ENCODE measurements around the gene OCLN. TPM values are rescaled to one million over a fixed set of nuclear protein-coding genes. Genes with fewer than 3 reads are reported as not detected.
"Not testable (repeated sequence)": the region's sequence is repeated elsewhere in the genome, so short reads cannot be mapped to it uniquely, and the experiment has no call there.

OCLN gene
- total RNA-seq, 1 experiment from 2014 or later: 2.9 TPM

DNA sequence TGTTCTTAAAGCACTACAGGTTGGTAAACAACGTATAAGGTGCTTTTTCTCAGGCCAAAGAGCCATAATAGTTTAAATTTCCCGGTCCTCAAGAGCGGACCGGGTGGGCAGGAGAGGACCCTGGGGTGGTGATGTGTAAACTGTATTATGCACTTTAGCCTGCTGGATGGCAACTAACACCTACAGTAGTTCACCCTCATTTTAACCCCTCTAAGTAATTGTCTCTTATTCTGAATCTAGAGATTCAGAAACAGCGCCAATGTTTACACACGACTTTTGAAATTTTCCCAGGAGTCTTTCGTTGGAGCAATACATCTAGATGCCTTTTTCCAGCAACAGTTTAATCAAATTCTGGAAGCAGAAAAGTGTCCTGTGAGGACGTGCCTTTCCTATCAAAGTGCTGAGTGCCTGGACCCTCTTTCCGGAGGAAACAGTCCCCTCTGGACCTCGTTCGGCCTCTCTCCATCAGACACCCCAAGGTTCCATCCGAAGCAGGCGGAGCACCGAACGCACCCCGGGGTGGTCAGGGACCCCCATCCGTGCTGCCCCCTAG, 676 bp upstream of the OCLN start:
- DNase-seq (ENCODE audit: low spot score): no peak

DNA sequence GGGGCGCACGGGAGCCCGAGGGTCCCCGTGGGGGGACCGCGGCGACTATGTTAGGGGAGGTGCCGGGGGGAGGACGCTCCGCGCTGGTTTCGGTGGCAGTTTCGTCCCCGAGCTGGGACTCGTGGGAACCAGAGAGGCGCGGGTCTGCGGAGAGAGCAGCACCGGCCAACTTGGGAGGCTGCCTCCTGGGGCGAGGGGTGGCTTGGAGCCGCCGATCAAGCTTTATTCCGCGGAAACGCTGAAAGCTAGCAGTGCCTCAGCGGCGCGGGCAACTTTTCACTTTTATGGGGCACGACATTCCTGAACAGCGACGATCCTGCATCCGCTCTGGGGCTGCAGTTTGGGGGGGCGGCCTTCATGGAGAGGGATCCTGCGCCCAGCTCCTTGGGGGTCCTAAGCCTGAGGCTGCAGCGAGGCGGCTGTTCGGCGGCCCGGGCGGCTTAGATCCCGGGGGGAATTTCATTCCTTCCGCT, 369 bp downstream of the OCLN start:
- DNase-seq (ENCODE audit: low spot score): no peak

DNA sequence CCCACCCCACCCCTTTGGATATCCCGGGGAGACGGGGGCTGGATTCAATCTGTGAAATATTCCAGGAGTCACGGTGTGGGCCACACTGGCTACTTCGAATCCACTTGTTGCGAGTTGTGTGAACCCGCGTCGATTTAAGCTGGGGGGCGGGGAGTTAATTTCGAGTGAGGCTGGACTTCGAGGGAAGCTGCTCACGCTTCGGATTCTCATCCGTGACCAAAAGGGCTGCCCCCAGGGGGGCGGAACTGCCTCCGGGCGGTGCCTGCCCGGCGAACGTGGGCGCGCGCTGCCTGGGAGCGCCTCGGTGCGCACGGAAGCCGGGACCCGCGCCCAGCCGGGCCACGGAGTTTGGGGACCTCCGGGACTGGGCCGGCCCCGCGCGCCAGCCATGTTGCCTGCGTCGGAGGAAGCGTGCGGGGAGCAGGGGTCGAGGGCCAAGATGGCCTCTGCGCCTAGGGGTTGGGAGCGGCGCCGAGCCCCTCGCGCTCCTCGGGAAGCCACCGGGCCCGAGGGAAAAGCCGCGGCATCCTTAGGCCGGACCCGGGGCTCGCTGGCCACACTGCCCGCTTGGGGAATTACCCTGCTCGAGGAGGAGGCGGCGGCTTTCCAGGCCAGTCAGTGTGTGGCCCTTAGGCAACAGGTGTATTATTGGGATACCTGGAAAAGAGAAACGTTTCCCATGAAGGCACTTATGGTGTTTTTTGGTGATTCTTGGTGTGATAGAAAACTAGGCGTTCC, 975 bp downstream of the OCLN start:
- no peak for DNase-seq (ENCODE audit: low spot score)

DNA sequence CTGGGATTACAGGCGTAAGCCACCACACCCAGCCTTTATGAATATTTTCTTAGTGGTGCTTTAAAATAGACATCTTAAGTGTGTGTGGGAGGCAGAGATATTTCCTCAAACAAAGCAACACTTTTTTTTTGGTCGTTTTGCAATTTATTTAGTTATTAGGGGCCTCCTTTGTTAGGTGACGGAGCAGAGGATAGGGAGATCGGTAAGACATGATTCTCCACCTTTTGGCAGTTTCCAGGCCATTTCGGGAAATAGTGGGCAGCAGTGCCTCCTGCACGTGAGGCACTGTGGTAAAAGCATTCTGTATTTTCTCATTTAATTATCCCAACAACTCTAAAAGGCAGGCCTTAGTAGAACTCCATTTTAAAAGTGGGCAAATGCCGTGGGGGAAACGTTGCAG, 1.9 kb downstream of the OCLN start:
- DNase-seq (ENCODE audit: low spot score): no peak

DNA sequence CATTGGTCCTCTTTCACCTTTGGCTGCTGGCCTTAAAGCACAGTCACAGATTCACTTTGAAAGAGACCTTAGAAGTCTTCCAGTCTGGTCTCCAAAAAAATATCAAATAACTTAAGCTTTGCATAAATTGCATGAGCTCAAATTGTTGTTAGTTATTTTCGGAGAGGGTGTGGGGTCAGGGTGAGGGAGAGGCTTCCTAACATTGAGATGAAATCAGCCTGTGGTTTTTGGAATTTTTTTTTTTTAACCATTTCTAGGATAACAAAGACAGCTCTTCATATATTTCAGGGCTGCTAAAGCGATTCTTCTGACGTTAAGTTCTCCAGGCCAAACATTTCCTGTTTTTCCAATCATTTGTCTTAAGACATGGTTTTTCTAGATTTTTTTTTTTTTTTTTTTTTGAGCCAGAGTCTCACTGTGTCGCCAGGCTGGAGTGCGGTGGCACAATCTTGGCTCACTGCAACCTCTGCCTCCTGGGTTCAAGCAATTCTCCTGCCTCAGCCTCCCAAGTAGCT, 4.5 kb downstream of the OCLN start:
- DNase-seq (ENCODE audit: low spot score): peak; percentile 13

DNA sequence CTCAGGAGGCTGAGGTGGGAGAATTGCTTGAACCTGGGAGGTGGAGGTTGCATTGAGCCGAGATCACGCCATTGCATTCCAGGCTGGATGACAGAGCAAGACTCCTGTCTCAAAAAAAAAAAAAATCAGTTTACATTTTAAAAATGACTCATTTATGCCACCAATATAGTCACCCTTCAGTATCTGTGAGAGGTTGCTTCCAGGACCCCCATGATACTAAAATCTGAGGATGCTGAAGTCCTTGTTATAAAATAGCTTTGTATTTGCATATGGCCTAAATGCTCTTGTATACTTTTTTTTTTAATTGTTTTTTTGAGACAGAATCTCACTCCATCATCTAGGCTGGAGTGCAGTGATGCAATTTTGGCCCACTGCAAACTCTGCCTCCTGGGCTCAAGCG, 5.8 kb downstream of the OCLN start:
- DNase-seq (ENCODE audit: low spot score): peak; percentile 38

DNA sequence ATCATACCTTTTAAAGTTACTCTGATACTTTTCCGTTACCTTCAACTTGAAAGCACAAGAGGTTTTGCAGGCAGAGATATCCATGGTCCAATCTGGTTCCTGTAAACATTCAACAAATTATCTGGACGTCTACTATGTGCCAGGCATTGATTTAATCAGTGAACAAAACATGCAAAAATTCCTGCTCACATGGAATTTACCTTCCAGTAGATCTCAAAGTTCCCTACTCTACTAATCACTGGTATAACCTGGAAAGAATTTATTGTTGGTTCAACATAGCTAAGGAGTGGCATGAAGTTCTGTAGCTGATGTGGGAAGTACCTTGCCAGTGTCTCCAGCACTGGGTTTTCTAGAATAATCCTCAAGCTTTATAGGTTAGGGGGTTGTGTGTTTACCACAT, 9.8 kb downstream of the OCLN start:
- DNase-seq (ENCODE audit: low spot score): no peak

DNA sequence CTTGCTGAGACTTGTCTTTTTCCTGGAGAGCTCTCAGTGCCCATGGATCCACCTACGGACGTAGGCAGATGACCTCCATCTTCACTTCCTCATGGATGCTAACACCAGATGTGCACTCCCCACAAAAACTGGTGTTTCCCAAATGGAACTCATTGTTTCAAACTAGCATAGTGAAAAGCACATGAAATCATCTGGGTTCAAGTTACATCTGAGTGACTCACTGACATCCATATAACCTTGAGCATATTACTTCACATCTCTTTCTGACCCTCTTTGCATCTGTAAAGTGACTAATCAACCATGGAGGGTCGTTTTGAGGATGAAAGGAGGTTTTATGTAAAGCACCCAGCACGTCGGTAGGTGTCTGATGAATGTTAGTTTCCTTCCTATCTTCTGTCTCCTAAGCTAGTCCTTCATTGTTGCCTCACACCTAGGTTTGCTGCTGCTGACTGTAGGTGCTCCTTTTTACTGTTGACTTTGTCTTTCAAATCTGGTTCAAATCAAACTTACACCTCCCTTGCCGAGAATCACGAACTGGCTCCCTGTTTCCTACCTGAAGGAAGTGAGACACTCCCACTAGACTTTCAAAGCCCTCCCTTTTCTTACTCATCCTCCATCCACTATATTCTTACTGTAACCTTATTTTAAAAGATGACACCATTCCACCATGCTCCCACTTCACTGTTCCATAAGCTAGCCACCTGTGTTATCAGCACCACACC, 10.3 kb downstream of the OCLN start:
- DNase-seq (ENCODE audit: low spot score): peak; percentile 61

DNA sequence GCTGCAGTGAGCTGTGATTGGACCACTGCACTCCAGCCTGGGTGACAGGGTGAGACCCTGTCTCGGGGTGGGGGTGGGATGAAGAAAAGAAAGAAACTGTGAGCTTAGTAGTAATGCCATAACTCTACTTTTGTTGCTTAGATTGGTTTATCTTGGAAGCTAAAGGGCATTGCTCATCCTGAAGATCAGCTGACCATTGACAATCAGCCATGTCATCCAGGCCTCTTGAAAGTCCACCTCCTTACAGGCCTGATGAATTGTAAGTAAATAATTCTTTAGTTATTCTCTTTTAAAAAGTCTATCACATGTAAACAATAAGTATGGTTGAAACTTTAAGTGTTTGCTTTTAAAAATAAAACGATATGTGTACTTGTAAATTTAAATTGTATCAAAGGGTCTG, 11.4 kb downstream of the OCLN start:
- DNase-seq (ENCODE audit: low spot score): no peak

DNA sequence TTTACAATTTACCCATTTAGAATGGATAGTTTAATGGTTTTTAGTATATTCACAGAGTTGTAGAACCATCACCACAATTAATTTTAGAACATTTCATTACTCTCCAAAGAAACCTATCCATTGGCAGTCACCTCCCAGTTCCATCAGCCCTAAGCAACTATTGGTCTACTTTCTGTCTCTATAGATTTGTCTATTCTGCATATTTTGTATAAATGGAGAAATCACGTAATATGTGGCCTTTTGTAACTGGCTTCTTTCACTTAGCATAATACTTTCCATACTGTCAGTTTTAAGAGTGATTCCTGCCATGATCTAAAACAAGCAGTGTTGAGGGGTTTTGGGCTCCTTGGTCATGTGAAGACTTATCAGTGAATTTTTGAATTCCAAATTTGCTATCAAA, 12.7 kb downstream of the OCLN start:
- no peak for DNase-seq (ENCODE audit: low spot score)

DNA sequence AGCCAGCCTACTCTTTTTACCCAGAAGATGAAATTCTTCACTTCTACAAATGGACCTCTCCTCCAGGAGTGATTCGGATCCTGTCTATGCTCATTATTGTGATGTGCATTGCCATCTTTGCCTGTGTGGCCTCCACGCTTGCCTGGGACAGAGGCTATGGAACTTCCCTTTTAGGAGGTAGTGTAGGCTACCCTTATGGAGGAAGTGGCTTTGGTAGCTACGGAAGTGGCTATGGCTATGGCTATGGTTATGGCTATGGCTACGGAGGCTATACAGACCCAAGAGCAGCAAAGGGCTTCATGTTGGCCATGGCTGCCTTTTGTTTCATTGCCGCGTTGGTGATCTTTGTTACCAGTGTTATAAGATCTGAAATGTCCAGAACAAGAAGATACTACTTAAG, 16.6 kb downstream of the OCLN start:
- DNase-seq (ENCODE audit: low spot score): no peak

DNA sequence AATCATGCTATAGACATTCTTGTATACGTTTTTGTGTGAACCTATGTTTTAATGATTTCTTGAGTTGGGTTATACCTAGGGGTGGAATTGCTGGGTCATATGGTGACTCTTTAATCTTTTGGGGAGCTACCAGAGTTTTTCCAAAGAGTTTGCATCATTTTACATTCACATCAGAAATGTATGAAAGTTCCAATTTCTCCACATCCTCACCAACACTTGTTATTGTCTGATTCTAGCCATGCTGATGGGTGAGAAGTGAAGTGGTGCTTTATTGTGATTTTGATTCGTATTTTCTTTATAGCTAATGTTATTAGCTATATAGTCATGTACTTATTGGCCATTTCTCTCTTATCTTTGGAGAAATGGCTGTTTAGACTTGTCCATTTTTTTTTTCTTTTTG, 18.1 kb downstream of the OCLN start:
- no peak for DNase-seq (ENCODE audit: low spot score)

DNA sequence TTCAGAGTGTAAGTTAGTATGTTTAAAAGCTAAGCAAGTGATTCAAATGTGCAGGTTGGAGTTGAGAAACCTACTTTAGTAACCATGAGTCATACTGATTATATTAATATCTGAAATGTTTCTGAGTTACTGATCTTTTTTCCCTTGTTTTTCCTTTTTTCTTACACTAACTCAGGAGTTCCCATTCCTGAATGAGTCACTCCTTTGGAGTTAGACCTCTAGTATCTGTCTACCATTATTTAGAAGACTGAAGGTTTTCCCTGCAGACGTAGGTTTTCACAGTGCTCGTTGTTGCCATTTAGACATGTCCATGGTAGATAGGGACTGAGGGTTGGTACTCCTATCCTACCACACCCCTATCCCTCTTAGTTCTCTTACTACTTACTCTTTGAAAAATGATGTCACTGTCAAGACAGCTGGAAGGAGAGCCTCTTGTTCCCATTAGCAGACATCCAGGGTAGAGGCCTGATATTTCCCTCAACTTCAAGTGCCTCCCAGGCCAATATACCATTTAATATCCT, 20.2 kb downstream of the OCLN start:
- no peak for DNase-seq (ENCODE audit: low spot score)

DNA sequence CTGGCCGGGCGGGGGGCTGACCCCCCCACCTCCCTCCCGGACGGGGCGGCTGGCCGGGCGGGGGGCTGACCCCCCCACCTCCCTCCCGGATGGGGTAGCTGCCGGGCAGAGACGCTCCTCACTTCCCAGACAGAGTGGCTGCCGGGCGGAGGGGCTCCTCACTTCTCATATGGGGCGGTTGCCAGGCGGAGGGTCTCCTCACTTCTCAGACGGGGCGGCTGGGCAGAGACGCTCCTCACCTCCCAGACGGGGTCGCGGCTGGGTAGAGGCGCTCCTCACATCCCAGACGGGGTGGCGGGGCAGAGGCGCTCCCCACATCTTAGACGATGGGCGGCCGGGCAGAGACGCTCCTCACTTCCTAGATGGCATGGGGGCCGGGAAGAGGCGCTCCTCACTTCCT, 23.0 kb downstream of the OCLN start:
- DNase-seq (ENCODE audit: low spot score): not testable (repeated sequence)

DNA sequence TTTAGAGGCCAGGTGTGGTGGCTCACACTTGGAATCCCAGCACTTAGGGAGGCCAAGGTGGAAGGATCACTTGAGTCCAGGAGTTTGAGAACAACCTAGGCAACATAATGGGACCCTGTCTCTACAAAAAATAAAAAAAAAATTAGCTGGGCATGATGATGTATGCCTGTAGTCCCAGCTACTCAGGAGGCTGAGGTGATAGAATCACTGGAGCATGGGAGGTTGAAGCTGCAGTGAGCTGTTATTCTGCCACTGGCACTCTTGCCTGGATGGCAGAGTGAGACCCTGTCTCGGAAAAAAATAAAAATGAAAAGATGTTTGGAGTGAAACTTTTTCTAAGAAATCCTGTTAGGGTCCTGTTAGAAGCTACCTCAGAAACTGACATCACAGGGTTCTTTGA, 24.2 kb downstream of the OCLN start:
- no peak for DNase-seq (ENCODE audit: low spot score)

DNA sequence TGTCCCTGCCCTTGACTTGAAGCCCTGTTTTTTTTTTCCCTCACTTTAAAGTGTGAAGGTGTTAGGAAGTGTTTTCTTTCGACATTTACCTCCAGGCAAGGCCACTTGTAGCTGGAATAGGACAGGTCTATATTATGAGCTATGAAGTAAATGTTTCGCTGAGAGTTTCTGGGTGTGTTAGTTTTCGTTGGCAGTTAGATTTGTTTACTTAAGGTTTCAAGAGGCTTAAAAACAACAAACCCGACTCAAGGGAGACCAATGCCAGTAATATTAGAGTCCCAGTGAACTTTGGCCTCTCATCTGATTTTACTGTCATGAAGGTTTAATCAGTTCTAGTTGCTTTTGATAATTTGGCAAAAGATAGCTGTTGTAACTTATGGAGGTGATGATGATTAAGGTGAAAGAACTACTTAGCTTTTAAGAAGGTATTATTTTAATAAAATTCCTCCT, 25.2 kb downstream of the OCLN start:
- DNase-seq (ENCODE audit: low spot score): peak; percentile 62

DNA sequence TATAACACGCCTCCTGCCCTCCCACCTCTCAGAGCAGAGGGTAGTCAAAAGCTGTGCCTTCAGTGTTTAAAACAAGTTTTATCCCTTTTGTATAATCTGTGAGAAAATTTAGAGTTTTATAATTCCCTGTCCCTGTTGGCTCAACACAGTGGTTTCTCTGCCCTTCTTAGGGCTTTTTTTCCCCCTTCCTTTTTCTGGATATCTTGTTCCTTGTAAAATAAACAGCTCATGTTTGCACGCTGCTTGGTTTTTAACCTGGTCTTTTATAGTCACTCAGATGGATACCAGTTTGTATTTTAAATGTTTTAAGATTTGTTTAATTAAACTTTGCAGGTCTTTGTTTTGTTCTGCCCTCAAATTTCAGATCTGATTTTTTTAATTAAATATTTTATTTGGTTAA, 26.7 kb downstream of the OCLN start:
- DNase-seq (ENCODE audit: low spot score): no peak

DNA sequence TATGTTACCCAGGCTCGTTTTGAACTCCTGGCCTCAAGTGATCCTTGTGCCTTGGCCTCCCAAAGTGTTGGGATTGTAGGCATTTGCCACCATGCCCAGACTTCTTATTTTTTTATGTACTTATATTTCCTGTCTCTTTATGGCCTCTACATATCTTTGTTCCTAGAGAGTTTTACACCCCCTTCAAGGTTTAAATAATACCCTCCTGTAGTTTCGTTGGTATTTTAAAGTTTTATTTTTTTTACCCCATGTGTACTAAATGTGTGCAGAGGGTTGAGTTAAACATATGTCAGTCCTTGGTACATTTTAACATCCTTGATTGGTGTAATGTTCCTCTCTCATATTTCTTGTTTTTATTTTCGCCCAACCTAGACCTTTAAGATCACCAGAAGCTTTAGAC, 29.4 kb downstream of the OCLN start:
- no peak for DNase-seq (ENCODE audit: low spot score)

DNA sequence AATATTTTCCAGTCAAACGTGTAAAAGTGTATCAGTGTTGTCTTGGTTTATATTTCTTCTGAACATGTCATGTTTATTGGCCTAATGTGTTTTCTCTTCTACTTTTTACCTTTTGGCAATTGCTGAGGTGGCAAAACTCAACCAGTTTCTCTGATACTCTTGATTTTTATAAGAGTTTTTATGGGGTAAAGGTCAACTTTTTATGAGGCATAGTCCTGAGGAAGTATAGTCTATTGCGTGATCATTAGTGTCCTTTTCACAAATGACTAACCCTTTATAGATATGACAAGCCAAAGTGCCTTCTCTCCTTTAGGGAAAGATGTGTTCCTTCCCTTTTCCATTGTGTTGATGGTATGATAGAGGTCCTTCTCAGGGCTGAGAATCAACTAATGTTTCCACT, 32.9 kb downstream of the OCLN start:
- no peak for DNase-seq (ENCODE audit: low spot score)

DNA sequence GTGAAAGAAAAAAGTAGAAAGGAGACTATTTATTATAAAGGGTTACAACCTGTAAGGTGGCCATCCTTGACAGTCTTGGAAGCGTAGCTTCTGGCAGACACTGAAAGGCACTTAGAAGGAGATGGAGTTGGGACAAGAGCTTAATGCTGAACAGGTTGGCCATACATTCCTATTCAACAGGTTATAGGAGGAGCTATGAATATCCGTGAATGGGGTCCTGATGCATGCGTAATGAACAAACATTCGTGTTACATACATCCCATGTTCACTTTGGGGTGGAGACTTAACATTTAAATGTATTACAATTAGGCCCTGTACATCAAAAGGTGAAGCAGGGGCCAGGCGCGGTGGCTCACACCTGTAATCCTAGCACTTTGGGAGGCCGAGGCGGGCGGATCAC, 34.1 kb downstream of the OCLN start:
- no peak for DNase-seq (ENCODE audit: low spot score)

DNA sequence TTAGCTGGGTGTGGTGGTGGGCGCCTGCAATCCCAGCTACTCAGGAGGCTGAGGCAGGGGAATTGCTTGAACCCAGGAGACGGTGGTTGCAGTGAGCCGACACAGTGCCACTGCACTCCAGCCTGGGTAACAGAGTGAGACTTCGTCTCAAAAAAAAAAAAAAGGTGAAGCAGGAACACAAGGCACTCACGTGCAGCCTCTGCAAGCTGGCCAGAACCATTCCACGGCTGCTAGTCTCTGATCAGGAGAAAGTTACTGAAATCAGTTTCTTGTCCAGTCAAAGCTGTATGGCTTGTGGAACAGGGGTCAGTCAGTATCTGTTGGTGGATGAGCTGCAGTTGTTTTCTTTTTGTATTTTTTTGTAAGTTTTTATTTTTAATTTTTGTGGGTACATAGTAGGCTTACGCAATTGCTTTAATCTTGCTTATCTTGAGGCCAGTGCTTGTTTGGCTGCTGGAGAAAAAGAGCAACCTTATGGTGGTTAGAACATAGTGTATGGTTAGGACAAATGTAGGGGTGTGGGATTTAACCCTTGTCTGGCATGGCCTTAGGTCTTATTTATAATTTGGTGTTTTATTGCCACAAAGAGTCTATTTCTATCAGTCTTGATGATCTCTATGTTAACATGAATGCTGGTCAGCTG, 34.7 kb downstream of the OCLN start:
- DNase-seq (ENCODE audit: low spot score): no peak

DNA sequence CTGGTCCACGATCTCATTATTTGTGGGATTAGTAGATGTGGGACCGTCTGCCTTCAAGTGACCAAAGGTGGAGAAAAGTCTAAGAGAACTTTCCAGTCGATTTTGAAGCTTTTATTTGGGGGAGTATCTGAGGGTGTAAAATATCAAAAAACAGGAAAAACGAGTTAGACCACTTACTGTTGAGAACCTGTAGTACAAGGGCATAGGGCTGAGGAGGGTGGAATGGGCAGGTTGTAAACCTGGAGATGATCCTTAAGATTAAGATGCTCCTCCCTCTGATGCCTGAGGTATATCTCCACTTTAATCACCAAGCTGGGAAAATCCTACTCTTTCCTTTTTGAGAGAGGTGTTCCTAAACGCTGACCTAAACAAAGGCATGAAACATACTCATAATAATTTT, 35.4 kb downstream of the OCLN start:
- no peak for DNase-seq (ENCODE audit: low spot score)
